HepG2 (cell line): ENCODE data around the gene GMFB. TPM values are rescaled to one million over a fixed set of nuclear protein-coding genes. Genes with fewer than 3 reads are reported as not detected.

Source experiments
- ATF7-NPFF ChIP-seq: sonication (generic); formaldehyde crosslinking; IDR thresholded peaks from 2 replicates; pipeline ENCODE4 v1.8.1; 2023; ENCODE audit warnings: mild to moderate bottlenecking, low read depth, missing genetic modification reagents, moderate library complexity
- CEBPB ChIP-seq: IDR thresholded peaks from 2 replicates; pipeline ENCODE4 v1.6.1; 2011; ENCODE audit warnings: low read depth, low read length, improper control_type of control experiment, borderline replicate concordance
- CENPT ChIP-seq: sonication (generic); formaldehyde crosslinking; IDR thresholded peaks from 2 replicates; pipeline ENCODE4 v1.8.0; 2022; ENCODE audit warnings: low read depth, mild to moderate bottlenecking, moderate library complexity, missing genetic modification reagents
- FOXK1 ChIP-seq: sonication (generic); formaldehyde crosslinking; IDR thresholded peaks from 2 replicates; pipeline ENCODE4 v1.4.0; 2020; ENCODE audit warnings: low read depth, missing genetic modification reagents, borderline replicate concordance
- GATAD2A ChIP-seq: IDR thresholded peaks from 2 replicates; pipeline ENCODE4 v1.6.1; 2016
- TOE1 ChIP-seq: sonication (generic); formaldehyde crosslinking; IDR thresholded peaks from 2 replicates; pipeline ENCODE4 v1.4.0; 2020; ENCODE audit warnings: mild to moderate bottlenecking, missing genetic modification reagents
- TRIM24 ChIP-seq: sonication (generic); formaldehyde crosslinking; IDR thresholded peaks from 2 replicates; pipeline ENCODE4 v1.8.0; 2022; ENCODE audit warnings: mild to moderate bottlenecking, missing genetic modification reagents
- ZNF12 ChIP-seq: sonication (generic); formaldehyde crosslinking; IDR thresholded peaks from 2 replicates; pipeline ENCODE4 v1.5.0; 2020; ENCODE audit warnings: missing genetic modification reagents
- ZNF331 ChIP-seq: sonication (generic); formaldehyde crosslinking; IDR thresholded peaks from 2 replicates; pipeline ENCODE4 v1.4.0; 2020; ENCODE audit warnings: missing genetic modification reagents
- ZNF33A ChIP-seq: sonication (generic); formaldehyde crosslinking; IDR thresholded peaks from 2 replicates; pipeline ENCODE4 v1.5.1; 2020; ENCODE audit warnings: missing genetic modification reagents, mild to moderate bottlenecking, moderate library complexity, borderline replicate concordance
- ZNF468 ChIP-seq: sonication (generic); formaldehyde crosslinking; IDR thresholded peaks from 2 replicates; pipeline ENCODE4 v1.8.0; 2022; ENCODE audit warnings: mild to moderate bottlenecking, moderate library complexity, missing genetic modification reagents
- ZNF687 ChIP-seq: sonication (generic); formaldehyde crosslinking; IDR thresholded peaks from 2 replicates; pipeline ENCODE4 v1.5.1; 2020; ENCODE audit warnings: mild to moderate bottlenecking, missing genetic modification reagents, moderate library complexity
- ZNF800 ChIP-seq: sonication (generic); formaldehyde crosslinking; IDR thresholded peaks from 2 replicates; pipeline ENCODE4 v1.4.0; 2020; ENCODE audit warnings: missing genetic modification reagents
- polyA plus RNA-seq, 8 experiments: library from polyadenylated mRNA; depleted of rRNA in 3 of 8; stranded (reverse) in 7 of 8; unstranded in 1 of 8; fragments of >200 nt; fragmentation: Illumina TruSeq in 4 of 8; extraction: Trizol in 4 of 8; gene quantifications; 2 replicates each; pipeline versions ENCODE4 v1.2.1 to v1.2.3, GENCODE V29; 2011 to 2016; ENCODE audit warnings: low read depth in 4 of 8, missing spikeins in 1 of 8, mixed read lengths in 1 of 8; ENCODE audit not compliant: insufficient read depth in 1 of 8
- total RNA-seq, 5 experiments: library from RNA; depleted of rRNA; stranded (reverse); fragments of >200 nt; fragmentation: Illumina TruSeq; extraction: Trizol; gene quantifications; 2 replicates each; pipeline ENCODE4 v1.2.3, GENCODE V29; 2016; ENCODE audit warnings: low read depth in 1 of 5
- TF ChIP-seq, protein P1 (sequence below): sonication (generic); formaldehyde crosslinking; IDR thresholded peaks from 2 replicates; pipeline ENCODE4 v1.4.0; 2020; ENCODE audit warnings: missing genetic modification reagents, borderline replicate concordance
- TF ChIP-seq, protein P2 (sequence below): sonication (generic); formaldehyde crosslinking; IDR thresholded peaks from 2 replicates; pipeline ENCODE4 v1.4.0; 2020; ENCODE audit warnings: missing genetic modification reagents

The GMFB gene
- total and polyA plus RNA-seq, 2 of the 13 experiments (the other 11 are each of a cell fraction or from before 2014, with no cell fraction given): 17.3 to 68.2 TPM

GRCh38 chr14:54447231-54447692 is 41.5 kb downstream of the GMFB start (continued):
- TF ChIP-seq, protein P1, sequence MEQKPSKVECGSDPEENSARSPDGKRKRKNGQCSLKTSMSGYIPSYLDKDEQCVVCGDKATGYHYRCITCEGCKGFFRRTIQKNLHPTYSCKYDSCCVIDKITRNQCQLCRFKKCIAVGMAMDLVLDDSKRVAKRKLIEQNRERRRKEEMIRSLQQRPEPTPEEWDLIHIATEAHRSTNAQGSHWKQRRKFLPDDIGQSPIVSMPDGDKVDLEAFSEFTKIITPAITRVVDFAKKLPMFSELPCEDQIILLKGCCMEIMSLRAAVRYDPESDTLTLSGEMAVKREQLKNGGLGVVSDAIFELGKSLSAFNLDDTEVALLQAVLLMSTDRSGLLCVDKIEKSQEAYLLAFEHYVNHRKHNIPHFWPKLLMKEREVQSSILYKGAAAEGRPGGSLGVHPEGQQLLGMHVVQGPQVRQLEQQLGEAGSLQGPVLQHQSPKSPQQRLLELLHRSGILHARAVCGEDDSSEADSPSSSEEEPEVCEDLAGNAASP (CRISPR knock-in tag): peak; percentile 65; the same call in 1 of the 2 replicates
- TF ChIP-seq TOE1 (CRISPR knock-in tag): no peak
- TF ChIP-seq GATAD2A (CRISPR knock-in tag): peak; percentile 94
- TF ChIP-seq ZNF687 (CRISPR knock-in tag): peak; percentile 48
- peak; percentile 98 for TF ChIP-seq CEBPB
- TF ChIP-seq, protein P2, sequence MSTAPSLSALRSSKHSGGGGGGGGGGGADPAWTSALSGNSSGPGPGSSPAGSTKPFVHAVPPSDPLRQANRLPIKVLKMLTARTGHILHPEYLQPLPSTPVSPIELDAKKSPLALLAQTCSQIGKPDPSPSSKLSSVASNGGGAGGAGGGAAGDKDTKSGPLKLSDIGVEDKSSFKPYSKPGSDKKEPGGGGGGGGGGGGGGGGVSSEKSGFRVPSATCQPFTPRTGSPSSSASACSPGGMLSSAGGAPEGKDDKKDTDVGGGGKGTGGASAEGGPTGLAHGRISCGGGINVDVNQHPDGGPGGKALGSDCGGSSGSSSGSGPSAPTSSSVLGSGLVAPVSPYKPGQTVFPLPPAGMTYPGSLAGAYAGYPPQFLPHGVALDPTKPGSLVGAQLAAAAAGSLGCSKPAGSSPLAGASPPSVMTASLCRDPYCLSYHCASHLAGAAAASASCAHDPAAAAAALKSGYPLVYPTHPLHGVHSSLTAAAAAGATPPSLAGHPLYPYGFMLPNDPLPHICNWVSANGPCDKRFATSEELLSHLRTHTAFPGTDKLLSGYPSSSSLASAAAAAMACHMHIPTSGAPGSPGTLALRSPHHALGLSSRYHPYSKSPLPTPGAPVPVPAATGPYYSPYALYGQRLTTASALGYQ (CRISPR knock-in tag): no peak
- no peak for TF ChIP-seq ZNF33A (CRISPR knock-in tag)
- TF ChIP-seq ZNF468: no peak
- TF ChIP-seq ZNF331 (CRISPR knock-in tag): peak; percentile 76; the same call in 1 of the 2 replicates
- TF ChIP-seq ZNF800 (CRISPR knock-in tag): 0 out of 2 replicates have a peak, but pooled peaks have one; percentile 27
- TF ChIP-seq ATF7-NPFF (CRISPR knock-in tag): 0 out of 2 replicates have a peak, but pooled peaks have one; percentile 29
- TF ChIP-seq CENPT (CRISPR knock-in tag): no peak
- peak; percentile 31; the same call in 1 of the 2 replicates for TF ChIP-seq ZNF12 (CRISPR knock-in tag)
- TF ChIP-seq FOXK1 (CRISPR knock-in tag): peak; percentile 80; the same call in 1 of the 2 replicates
- peak; percentile 72; the same call in 1 of the 2 replicates for TF ChIP-seq TRIM24 (CRISPR knock-in tag)
